ENCODE results near the gene NXPH2.
"Not testable (repeated sequence)": the region's sequence is repeated elsewhere in the genome, so short reads cannot be mapped to it uniquely, and the experiment has no call there.

DNA sequence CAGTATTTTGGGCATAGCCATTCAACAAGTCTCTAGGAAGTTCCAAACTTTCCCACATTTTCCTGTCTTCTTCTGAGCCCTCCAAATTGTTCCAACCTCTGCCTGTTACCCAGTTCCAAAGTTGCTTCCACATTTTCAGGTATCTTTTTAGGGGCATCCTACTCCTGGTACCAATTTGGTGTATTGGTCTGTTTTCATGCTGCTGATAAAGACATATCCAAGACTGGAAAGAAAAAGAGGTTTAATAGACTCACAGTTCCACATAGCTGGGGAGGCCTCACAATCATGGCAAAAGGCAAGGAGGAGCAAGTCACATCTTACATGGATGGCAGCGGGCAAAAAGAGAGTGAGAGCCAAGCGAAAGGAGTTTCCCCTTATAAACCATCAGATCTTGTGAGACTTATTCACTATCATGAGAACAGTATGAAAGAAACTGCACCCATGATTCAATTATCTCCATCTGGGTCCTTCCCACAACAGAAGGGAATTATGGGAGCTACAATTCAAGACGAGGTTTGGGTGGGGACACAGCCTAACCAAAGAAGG is 43.1 kb downstream of the NXPH2 start:
- TF ChIP-seq, protein P1, sequence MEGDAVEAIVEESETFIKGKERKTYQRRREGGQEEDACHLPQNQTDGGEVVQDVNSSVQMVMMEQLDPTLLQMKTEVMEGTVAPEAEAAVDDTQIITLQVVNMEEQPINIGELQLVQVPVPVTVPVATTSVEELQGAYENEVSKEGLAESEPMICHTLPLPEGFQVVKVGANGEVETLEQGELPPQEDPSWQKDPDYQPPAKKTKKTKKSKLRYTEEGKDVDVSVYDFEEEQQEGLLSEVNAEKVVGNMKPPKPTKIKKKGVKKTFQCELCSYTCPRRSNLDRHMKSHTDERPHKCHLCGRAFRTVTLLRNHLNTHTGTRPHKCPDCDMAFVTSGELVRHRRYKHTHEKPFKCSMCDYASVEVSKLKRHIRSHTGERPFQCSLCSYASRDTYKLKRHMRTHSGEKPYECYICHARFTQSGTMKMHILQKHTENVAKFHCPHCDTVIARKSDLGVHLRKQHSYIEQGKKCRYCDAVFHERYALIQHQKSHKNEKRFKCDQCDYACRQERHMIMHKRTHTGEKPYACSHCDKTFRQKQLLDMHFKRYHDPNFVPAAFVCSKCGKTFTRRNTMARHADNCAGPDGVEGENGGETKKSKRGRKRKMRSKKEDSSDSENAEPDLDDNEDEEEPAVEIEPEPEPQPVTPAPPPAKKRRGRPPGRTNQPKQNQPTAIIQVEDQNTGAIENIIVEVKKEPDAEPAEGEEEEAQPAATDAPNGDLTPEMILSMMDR (IDR thresholded peaks at IDR 0.05), result not testable (repeated sequence)
- not testable (repeated sequence) for TF ChIP-seq POLR2A (IDR thresholded peaks at IDR 0.05)

Data from heart left ventricle (tissue), 13 donors.